GM21381 (cell line): ENCODE measurements around the gene ABCD4.
A peak's percentile ranks its signal among the peaks of the same experiment; 100 is the strongest.
"Not testable (repeated sequence)": the region's sequence is repeated elsewhere in the genome, so short reads cannot be mapped to it uniquely, and the experiment has no call there.

Experiments used
- ATAC-seq: cut with Tn5 transposase; IDR thresholded peaks from one replicate; pipeline ENCODE4 v1.9.1; 2021; ENCODE audit warnings: mild to moderate bottlenecking, moderate library complexity; ENCODE audit not compliant: unreplicated experiment

Gene ABCD4

DNA sequence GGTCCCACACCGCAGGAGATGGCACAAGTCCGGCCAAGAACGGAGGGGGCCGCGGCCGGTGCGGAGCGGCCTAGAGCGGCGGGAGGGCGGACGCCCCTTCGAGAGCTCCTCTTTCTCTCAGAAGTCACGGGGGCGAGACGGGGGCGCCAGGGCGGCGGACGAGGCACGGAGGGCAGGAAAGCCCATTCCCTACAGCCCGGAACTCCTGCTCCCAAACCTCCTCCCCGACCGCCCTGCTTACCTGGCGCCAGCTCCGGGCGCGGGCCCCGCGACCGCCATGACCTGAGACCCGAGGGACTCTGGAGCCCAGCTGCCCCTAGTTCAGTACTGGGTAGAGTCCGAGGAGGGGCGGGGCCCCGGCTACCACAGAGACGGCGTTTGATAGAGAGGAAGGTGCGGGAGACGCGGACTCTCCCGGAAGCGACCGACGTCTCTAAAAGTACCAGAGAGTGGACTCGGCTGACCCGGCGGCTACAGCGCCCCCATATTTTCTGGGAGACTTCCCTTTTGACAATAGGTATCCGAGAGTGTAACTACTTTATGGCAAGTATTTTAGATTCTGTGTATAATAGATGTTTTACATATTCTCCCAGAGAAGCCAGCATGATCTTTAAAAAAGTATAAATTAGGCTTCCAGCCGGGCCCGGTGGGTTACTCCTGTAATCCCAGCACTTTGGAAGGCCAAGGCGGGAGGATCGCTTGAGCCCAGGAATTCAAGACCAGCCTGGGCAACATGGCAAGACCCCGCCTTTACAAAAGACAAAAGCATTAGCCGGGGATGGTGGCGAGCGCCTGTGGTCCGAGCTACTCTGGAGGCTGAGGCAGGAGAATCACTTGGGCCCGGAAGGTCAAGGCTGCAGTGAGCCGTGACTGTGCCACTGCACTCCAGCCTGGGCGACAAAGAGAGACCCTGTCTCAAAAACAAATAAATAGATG, at the start of gene ABCD4:
ABCD4 (minus strand) TSS at position 301 of the 936 bp plus-strand sequence; CDS start at position 279, 22 bp downstream.
- peak; percentile 97 for ATAC-seq

DNA sequence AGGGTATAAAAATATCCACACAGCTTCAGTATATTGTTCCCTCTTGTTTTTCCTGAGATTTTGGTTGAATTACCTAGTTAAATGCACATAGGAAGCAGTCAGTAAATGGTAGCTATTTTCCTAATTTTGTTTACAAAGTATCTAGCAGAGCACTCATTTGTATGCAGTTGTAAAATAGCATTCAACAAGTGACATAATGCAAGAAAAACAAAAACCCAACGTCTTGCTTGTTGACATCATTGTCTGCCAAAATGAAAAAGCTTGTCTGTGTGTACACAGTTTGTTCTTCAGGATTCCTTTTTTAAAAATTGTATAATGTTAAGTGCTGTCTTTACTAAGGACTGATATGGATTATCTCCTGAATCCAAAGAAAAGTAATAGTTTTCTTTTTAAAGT, 48.2 kb upstream of the ABCD4 start:
- no peak for ATAC-seq

DNA sequence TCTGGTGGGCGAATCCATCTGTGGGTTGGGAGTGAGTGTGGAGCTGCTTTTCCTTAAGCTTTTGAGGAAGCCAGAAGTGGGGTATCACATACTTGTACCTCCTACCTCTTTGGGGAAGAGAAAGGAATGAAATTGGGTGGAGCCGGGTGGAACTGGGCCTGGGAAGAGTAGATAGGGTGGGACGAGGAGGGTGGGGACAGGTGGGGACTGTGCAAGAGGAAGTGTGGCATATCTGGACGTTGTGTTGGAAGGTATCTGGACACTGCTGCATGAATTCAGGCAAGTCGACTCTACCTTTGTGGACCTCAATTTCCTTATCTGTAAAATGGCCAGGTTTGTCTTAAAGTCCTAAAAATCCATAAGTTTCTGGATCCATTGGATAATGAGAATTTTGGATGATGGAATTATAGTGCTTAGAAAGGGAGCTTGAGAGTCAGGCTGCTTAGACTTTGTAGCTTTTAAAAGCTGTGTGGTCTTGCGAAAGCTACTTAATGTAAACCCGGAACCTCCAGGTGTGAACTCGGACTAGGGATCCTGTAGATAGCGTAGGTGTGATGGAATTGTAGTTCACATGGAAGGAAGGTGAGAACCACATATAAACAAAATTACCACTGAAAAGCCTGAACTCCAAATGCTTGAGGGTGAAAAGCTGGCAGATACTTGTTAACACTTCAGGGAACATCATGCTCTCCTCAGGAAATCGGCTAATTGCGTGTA, 47.6 kb upstream of the ABCD4 start:
- no peak for ATAC-seq

DNA sequence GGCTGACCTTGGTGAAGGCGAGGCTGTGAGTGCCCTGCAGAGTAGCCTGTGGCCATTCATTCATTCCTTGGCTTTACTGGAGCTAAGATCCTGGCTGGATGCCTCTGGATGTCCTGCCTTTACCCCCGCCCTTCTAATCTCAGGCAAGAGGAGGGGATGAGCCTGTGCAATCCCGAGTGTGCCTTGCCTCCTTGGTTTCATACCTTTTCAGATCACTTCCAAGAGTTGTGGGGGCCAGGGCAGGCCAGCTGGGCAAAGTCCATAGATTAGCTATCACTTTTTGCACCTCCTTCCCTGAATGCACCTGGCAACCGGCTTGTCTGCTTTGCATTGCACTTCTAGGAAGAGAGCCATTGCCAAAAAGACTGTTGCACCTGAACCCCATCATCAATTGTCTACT, 47.0 kb upstream of the ABCD4 start:
- ATAC-seq, result no peak

DNA sequence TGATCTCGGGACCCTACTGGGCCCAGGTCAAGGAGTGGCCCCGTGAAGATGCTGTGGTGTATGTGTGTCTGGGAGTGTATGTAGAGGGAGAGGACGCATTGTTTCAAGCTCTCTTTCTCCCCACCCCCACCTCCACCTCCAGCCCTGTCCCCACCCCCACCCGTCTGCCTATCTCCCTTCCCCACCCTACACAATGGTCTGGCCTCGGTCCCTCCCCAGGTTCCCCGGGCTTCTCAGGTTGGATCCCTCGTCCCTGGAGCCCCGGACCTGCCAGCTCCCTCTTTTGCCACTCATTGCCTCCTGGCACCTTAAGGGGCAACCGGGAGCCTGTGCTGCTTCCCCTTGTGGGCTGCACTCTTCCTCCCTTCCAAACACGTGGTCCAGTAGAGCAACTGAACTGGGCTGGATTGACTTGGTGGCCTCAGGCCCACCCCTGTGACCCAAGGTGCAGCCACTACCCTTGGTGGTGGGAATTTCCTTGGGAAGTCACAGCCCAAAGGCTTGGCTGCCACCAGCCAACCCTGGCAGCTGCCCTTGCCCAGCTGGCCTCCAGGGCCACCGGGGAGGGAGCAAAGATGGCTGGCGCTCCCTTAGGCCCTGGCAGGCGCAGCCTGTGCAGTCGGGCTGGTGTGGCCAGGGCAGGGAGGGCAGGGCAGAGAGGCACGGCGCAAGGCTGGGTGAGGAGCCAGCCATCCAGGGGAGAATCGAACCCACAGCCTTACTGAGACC, 46.2 kb upstream of the ABCD4 start:
- no peak for ATAC-seq

DNA sequence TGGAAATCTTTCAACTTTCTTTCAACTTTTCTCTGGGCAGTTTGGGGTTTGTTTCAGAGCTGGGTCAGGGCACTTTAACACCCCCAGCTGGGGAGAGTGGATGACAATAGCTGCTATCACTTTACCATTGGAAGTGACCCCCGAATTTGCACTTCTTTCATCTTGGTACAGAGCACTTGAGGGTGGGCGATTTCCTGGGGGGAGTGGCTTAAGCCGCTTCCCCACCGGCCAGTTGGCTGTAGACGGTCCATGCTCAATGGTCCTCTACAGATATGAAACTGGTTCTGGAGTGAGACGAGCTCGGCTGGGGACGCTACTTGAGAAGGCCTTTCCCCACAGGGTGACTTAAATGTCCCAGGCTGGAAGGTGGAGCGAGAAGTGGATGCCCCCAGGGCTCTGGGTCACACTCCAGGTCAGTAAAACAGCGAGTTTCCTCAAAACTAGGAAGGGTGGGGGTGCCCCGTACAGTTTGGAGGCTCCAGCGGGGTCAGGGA, 45.6 kb upstream of the ABCD4 start, which contains the start of gene VRTN:
VRTN (plus strand) TSS at position 231 of the 494 bp plus-strand sequence. CDS start 8,313 bp downstream, outside the sequence.
- ATAC-seq, result no peak

DNA sequence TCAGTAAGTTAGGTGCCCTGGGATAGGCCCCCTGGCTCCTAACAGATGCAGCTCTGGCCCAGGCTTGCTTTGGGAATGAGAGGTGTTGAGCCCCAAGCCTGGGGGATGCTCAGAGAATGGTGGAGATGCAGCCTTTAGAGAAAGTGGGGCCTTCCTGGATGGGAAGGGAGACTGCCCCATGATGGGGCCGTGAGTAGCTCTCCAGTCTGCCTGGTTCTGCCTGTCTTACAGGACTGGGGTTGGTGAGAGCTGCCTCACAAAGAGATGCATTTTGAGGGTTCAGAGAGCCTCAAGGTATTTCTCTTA, 45.0 kb upstream of the ABCD4 start:
- no peak for ATAC-seq

DNA sequence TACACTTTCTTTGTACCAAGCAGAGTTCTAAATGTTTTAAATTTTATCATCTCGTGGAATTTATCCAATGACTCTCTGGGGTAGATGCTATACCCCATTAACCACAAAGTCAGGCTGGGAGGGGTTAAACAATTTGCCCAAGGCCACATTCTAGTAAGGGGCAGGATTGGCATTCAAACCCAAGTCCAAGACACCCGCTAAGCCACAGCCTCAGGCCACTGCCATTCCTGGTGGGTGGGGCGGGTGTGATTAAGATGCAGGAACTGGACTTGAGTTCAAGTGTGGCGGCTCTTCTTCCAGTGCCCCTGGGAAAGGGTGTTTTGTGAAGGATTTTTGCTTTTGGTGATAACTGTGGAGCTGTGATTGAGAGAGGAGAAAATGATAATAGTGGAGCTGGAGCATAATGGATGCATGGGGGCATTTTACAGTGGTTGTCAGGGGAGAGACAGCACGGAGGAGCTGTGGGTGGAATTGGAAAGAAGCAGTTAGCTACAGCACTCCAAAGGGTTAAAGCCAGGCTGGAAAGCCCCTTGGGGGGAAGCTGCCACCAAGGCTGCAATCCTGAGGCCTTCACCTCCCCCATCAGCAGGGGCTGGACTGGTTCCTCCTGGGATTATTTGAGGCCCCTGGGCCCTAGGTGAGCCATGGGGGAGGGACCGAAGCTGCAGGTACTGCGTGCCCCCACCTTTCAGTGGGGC, 44.5 kb upstream of the ABCD4 start:
- ATAC-seq, result no peak

DNA sequence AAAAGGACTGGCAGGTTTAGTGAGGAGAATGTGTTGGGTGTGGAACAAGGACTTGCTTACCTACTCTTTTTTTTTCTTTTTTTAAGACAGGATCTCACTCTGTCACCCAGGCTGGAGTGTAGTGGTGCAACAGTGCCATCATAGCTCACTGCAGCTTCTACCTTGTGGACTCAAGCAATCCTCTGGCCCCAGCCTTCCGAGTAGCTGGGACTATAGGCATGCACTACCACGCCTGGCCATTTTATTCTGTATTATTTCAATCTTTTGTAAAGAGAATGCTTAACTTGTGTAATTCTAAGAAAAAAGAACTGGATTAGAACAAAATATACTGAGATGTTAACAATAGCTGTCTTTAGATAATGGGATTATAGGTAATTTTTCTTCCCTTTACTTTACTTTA, 43.6 kb upstream of the ABCD4 start:
- no peak for ATAC-seq

DNA sequence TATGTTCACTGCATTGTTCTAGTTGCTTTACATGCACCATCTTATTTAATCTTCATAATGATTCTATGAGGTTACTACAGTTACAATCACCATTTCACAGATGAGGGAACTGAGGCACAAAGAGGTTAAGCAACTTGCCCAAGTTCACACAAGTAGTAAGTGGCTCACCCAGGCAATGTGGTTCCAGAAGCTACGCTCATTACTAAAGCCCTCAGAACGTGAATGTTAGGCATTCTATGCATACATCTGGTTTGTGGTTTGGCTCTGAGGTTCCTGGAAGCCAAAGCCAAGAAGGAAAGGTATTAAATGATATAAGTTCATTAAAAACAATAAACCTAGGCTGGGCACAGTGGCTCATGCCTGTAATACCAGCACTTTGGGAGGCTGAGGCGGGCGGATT, 31.2 kb upstream of the ABCD4 start:
- no peak for ATAC-seq

DNA sequence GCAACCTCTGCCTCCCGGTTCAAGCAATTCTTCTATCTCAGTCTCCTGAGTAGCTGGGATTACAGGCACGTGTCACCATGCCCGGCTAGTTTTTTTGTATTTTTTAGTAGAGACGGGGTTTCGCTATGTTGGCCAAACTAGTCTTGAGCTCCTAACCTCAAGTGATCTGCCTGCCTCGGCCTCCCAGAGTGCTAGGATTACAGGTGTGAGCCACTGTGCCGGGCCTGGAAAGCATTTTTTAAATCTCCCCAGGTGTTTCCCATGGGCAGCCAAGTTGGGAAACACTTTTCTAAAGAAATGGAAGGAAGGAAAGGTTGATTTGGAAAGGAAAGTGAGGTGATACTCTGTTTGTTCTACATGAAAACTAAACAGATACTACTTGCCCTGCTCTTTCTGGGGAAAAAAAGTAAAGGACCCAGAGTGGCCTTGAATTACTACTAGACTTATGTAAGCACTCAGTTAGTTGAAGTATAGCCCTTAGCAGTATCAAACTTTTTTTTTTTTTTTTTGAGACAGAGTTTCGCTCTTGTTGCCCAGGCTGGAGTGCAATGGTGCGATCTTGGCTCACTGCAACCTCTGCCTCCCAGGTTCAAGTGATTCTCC, 27.3 kb upstream of the ABCD4 start:
- not testable (repeated sequence) for ATAC-seq

DNA sequence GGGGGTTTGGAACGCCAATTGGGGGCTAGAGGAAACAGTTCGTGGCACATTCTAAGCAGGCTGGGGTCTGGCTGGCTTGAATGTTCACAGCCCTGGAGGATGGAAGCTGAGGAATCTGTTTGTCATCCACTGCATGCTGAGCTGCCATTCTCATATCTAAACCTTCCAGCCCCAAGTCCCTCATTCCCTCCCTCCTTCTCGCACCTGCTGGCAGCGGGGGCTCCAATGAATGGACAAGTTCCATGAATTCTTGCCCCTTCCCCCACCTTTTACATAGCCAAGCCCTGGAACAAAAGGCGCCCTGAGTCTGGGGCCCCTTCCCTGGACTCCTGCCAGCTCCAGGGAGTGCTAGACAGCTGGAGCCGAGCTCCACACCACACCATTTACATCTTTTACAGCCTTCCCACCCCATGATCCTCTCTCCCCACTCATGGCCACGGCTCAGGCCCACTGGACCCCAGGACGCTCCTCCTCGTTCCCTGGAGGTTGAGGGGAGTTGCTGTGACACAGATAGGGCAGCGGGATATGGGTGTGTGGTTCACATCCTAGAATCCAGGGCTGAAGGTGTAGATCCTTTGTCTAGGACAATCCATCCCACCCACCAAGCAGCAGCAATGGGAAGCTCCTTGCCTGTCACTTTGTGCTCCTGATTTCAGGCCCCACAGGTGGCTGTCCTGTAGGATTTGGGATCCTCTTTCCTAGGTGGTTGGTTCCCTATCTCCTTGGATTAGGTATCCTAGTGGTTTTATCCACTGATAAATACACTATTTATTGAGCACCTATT, 23.8 kb upstream of the ABCD4 start:
- ATAC-seq, result no peak

DNA sequence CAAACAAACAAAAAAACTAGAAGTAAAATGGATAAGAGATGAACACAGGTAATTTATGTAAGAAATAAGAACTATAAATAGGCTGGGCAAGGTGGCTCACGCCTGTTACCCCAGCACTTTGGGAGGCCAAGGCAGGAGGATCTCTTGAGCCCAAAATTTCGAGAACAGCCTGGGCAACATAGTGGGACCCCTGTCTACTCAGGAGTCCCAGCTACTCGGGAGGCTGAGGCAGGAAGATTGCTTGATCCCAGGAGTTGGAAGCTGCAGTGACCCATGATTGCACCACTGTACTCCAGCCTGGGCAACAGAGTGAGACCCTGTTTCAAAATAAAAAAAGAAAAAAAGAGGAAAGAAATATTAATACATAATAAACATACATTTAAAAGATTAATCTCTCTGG, 22.7 kb upstream of the ABCD4 start:
- no peak for ATAC-seq

DNA sequence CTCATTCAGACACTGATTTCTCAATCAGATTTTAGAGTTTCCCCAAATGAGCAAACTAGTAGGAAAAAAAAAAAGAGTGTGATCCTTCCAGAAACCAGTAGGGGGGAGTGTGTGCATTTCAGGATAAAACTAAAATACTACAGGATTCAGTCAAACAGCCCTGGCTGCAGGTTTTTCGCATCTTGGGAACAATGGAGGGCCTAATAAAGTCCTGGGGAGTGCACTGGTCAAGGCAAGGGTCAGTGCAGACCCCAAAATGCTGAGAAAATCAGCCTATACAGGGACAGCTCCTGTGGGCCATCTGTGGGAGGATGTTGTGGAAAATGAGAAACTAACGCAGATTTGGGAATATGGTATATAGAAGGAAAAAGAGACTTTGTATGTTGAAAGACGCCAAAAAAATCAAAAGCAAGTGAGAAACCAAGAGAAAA, 22.2 kb upstream of the ABCD4 start:
- ATAC-seq, result no peak

DNA sequence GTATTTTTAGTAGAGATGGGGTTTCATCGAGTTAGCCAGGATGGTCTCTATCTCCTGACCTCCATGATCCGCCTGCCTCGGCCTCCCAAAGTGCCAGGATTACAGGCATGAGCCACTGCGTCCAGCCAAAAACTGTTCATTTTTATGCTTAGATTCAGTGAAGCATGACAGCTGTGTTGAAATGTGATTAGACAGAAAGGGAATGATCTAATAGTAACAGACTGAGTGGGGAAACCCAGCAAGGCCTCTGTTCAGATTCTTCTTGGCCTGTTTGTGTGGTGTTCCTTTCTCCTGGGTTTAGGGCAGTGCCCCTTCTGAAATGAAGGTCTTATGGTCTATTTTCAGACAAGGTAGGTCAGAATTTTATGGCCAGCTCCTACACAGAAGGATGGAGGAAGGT, 11.8 kb upstream of the ABCD4 start:
- no peak for ATAC-seq

DNA sequence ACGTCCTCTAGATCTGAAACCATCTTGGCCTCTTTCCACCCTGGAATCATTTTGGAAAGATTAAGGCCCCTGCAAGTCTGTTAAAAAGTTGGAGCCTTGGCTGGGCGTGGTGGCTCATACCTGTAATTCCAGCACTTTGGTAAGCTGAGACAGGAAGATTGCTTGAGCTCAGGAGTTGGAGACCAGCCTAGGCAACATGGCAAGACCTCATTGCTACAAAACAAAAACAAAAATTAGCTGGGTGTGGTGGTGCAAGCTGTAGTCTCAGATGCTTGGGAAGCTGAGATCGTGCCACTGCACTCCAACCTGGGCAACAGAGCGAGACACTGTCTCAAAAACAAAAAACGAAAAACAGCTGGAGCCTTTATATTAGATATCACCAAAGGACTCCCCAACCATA, 10.9 kb upstream of the ABCD4 start:
- no peak for ATAC-seq

DNA sequence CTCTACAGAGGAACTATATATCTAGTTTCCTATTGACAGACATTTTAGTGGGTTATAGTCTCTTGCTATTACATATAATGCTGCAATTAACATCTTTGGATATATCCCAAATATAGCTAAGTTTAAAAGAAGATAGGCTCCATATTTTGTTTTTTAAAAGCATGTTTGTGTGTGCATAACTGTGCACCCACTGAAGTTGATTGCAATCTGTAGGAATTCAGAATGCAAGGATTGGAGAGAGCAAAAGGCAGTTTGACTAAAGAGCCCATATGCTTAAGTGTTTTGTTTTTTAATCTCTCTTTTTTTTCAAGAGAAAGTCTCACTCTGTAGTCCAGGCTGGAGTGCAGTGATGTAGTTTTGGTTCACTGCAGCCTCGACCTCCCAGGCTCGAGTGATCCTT, 9.4 kb upstream of the ABCD4 start:
- no peak for ATAC-seq

DNA sequence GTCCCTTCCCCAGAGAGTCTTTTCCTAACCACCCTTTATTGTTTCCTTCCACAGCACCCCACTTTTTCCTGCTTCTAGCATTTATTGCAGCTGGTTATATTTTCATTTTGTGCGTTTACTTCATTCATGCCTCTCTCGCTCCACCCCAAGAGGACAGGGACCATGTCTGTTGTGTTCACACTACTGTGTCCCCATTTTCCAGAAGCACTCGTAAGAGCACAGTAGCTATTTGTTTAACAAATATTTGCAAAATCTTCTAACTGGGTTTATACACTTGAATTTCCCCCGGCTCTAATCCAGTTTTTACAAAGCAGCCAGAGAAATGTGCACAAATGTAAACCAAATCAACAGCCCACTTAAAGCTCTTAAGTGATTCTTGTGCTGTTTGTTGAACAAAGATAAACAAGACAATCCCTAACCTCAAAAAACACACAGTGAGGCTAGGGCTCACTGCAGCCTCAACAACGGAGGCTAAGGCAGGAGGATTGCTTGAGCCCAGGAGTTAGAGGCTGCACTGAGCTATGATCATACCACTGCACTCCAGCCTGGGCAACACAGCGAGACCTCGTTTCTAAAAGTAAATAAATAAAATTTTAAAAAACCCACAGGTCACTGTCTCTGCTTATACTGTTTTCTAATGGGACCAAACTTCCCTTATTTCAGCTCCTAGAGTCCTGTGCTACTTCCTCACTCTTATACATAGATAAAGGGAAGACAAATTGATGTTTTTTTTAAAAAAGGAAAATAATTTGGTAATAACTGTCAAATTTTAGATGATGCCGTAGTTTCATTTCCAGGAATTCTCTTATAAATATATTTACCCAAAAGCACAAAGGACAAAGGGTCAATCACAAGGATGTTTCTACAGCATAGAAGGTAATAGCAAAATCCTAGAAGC, 6.6 kb upstream of the ABCD4 start:
- ATAC-seq, result no peak

DNA sequence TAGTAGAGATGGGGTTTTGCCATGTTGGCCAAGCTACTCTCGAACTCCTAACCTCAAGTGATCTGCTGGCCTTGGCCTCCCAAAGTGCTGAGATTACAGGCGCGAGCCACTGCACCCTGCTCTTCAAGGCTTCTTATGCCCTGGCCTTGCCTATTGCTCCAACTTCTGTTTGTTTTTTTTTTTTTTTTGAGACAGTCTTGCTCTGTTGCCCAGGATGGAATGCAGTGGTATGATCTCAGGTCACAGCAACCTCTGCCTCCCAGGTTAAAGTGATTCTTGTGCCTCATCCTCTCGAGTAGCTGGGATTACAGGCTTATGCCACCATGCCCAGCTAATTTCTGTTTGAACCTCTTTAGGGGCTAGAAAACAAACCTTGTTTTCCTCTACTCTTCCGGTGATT, 6.0 kb upstream of the ABCD4 start:
- no peak for ATAC-seq
